MCF 10A (cell line): ENCODE results near the gene CRTC1. TPM values are rescaled to one million over a fixed set of nuclear protein-coding genes. Genes with fewer than 3 reads are reported as not detected.

ENCODE experiments used
- BruUV-seq: library from RNA; stranded (reverse); fragments of 400-500 nt; replicated peaks from 2 replicates; lab custom pipeline; 2021; lab: Mats Ljungman, UMichigan
- CTCF ChIA-PET: fragments of 300-600 bp; sonication (Branson Sonifier 250); formaldehyde crosslinking; extraction: SDS; loops from one replicate; lab custom pipeline; 2021; ENCODE audit warnings: antibody characterized with exemption, inconsistent platforms; lab: Yijun Ruan, JAX
- POLR2A ChIA-PET: fragments of 300-600, 350-650 bp; sonication (Branson Sonifier 250); formaldehyde crosslinking; extraction: SDS; loops from one replicate; lab custom pipeline; 2020; ENCODE audit warnings: antibody characterized with exemption, inconsistent platforms; lab: Yijun Ruan, JAX
- DNase-seq: peaks from one replicate; pipeline ENCODE4 v3.0.0-alpha.2; 2018; ENCODE audit not compliant: unreplicated experiment
- H3K27ac Mint-ChIP-seq: one replicate; pipeline ENCODE4 v1.8.0; 2022; ENCODE audit warnings: mild to moderate bottlenecking, low read depth, mixed read lengths; ENCODE audit not compliant: unreplicated experiment
- H3K27me3 Mint-ChIP-seq: one replicate; pipeline ENCODE4 v1.8.0; 2022; ENCODE audit warnings: mixed read lengths; ENCODE audit not compliant: insufficient read depth, unreplicated experiment
- H3K36me3 Mint-ChIP-seq: one replicate; pipeline ENCODE4 v1.8.0; 2022; ENCODE audit warnings: mild to moderate bottlenecking, moderate library complexity, mixed read lengths; ENCODE audit not compliant: insufficient read depth, unreplicated experiment
- H3K4me1 Mint-ChIP-seq: one replicate; pipeline ENCODE4 v1.8.0; 2022; ENCODE audit warnings: mixed read lengths; ENCODE audit not compliant: insufficient read depth, unreplicated experiment
- H3K4me3 Mint-ChIP-seq: one replicate; pipeline ENCODE4 v1.8.0; 2022; ENCODE audit warnings: mild to moderate bottlenecking, moderate library complexity, mixed read lengths; ENCODE audit not compliant: unreplicated experiment
- H3K9me3 Mint-ChIP-seq: one replicate; pipeline ENCODE4 v1.8.0; 2022; ENCODE audit warnings: mixed read lengths; ENCODE audit not compliant: unreplicated experiment
- intact Hi-C: fragments of 100-400 bp; cut with micrococcal nuclease; formaldehyde crosslinking; loops from 2 replicates; pipeline ENCODE4 v1.14.1; 2022
- total RNA-seq: library from RNA; stranded (reverse); gene quantifications from 2 replicates; pipeline ENCODE4 v1.2.3, GENCODE V29; 2022
- TF ChIP-seq, protein P1 (sequence below): fragments of 200-600 bp; IDR thresholded peaks from one replicate; pipeline ENCODE4 v1.8.0; 2022; ENCODE audit warnings: antibody characterized with exemption, mild to moderate bottlenecking; ENCODE audit not compliant: unreplicated experiment

CRTC1 gene
- total RNA-seq, 1 experiment from 2014 or later = 11.1 TPM

GRCh38 chr19:18656337-18657086 lies 27.0 kb upstream of the CRTC1 start:
- DNase-seq = no peak
- Mint-ChIP-seq H3K27ac (no peak overlapping the region), H3K9me3 (no peaks in the 10 kb centered on the region), H3K36me3 (peaks cover 11% of the 10 kb centered on the region), H3K4me3 (no peak overlapping the region), H3K27me3 (peaks cover 18% of the 10 kb centered on the region), H3K4me1 (peaks cover 11% of the 10 kb centered on the region)
- TF ChIP-seq, protein P1, sequence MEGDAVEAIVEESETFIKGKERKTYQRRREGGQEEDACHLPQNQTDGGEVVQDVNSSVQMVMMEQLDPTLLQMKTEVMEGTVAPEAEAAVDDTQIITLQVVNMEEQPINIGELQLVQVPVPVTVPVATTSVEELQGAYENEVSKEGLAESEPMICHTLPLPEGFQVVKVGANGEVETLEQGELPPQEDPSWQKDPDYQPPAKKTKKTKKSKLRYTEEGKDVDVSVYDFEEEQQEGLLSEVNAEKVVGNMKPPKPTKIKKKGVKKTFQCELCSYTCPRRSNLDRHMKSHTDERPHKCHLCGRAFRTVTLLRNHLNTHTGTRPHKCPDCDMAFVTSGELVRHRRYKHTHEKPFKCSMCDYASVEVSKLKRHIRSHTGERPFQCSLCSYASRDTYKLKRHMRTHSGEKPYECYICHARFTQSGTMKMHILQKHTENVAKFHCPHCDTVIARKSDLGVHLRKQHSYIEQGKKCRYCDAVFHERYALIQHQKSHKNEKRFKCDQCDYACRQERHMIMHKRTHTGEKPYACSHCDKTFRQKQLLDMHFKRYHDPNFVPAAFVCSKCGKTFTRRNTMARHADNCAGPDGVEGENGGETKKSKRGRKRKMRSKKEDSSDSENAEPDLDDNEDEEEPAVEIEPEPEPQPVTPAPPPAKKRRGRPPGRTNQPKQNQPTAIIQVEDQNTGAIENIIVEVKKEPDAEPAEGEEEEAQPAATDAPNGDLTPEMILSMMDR = no peak
- POLR2A ChIA-PET = no interaction called here
- CTCF ChIA-PET = no interaction called here
- intact Hi-C loops = no loop called here
- BruUV-seq = no TSS peak

GRCh38 chr19:18657590-18658365 lies 25.7 kb upstream of the CRTC1 start:
- H3K9me3 Mint-ChIP-seq = no peaks in the 10 kb centered on the region
- H3K4me3 Mint-ChIP-seq = no peak overlapping the region
- DNase-seq = no peak
- H3K36me3 Mint-ChIP-seq = peaks cover 11% of the 10 kb centered on the region
- ChIA-PET CTCF (no interaction called here), POLR2A (no interaction called here)
- TF ChIP-seq, protein P1 = no peak
- H3K4me1 Mint-ChIP-seq = peaks cover 7% of the 10 kb centered on the region
- no peak overlapping the region for H3K27ac Mint-ChIP-seq
- no TSS peak for BruUV-seq
- peaks cover 18% of the 10 kb centered on the region for H3K27me3 Mint-ChIP-seq
- intact Hi-C loops = no loop called here

- Mint-ChIP-seq H3K27ac (no peak overlapping the region), H3K27me3 (peaks cover 18% of the 10 kb centered on the region), H3K4me1 (peaks cover 7% of the 10 kb centered on the region), H3K9me3 (no peaks in the 10 kb centered on the region), H3K36me3 (peaks cover 11% of the 10 kb centered on the region), H3K4me3 (no peak overlapping the region)
- no TSS peak for BruUV-seq
- POLR2A ChIA-PET = no interaction called here
- CTCF ChIA-PET = no interaction called here
- no peak for DNase-seq
- intact Hi-C loops = no loop called here
- TF ChIP-seq, protein P1 = no peak
Observed at GRCh38 chr19:18658366-18658855, 25.1 kb upstream of the CRTC1 start.

- ChIA-PET POLR2A (no interaction called here), CTCF (no interaction called here)
- no TSS peak for BruUV-seq
- Mint-ChIP-seq H3K36me3 (peaks cover 12% of the 10 kb centered on the region), H3K27me3 (peaks cover 18% of the 10 kb centered on the region), H3K9me3 (no peaks in the 10 kb centered on the region), H3K4me1 (peaks cover 7% of the 10 kb centered on the region), H3K4me3 (no peak overlapping the region), H3K27ac (no peak overlapping the region)
- TF ChIP-seq, protein P1 = no peak
- DNase-seq = no peak
- intact Hi-C loops = no loop called here
Observed at GRCh38 chr19:18659281-18660050, 24.0 kb upstream of the CRTC1 start.
